C4-2B (cell line): ENCODE data around the gene GMEB1.
"Not testable (repeated sequence)": the region's sequence is repeated elsewhere in the genome, so short reads cannot be mapped to it uniquely, and the experiment has no call there.

Experiments
- H3K27ac ChIP-seq: fragments of 450-650 bp; 2 replicates; pipeline ENCODE4 v1.5.1; 2017
- ZFX ChIP-seq: fragments of 450-650 bp; IDR thresholded peaks from 2 replicates; pipeline ENCODE4 v1.6.1; 2017
- TF ChIP-seq, protein P1 (sequence below): fragments of 450-650 bp; conservative IDR thresholded peaks from 2 replicates; pipeline ENCODE4 v1.5.1; 2017; ENCODE audit warnings: mild to moderate bottlenecking

Gene GMEB1

DNA sequence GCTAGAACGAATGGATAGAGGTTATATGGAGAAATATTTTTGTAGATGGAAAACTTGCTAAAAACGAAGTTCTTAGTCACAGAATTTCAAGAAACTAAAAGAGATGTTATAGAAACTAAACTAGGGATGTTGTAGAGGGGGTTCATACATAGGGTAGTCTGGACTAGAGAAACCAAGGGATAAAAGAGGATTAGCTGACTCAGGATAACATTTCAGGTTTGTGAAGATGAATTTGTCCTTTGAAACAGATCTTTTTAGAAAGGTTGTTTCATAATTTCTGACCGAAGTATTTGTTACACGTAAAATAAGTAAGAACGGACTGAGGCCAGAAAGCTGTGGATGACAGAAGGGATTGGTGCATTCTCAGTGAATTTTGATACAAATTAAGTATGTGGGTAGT, 81.7 kb downstream of the GMEB1 start:
- H3K27ac ChIP-seq: no peak overlapping the region

DNA sequence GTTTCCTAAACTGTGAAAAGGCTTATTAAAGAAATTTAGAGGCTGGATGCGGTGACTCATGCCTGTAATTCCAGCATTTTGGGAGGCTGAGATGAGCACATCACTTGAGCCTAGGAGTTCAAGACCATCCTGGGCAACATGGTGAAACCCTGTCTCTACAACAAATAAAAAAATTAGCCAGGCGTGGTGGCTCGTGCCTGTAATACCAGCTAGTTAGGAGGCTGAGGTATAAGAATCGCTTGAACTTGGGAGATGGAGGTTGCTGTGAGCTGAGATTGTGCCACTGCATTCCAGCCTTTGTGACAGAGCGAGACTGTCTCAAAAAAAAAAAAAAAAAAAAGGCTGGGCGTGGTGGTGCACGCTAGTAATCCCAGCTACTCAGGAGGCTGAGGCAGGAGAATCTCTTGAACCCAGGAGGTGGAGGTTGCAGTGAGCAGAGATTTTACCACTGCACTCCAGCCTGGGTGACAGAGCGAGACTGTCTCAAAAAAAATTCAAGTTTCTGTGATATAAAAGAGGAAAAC, 82.2 kb downstream of the GMEB1 start:
- H3K27ac ChIP-seq: not testable (repeated sequence)

More for the DNA sequence above, 81.7 kb downstream of the GMEB1 start:
- TF ChIP-seq ZFX: no peak
- TF ChIP-seq, protein P1, sequence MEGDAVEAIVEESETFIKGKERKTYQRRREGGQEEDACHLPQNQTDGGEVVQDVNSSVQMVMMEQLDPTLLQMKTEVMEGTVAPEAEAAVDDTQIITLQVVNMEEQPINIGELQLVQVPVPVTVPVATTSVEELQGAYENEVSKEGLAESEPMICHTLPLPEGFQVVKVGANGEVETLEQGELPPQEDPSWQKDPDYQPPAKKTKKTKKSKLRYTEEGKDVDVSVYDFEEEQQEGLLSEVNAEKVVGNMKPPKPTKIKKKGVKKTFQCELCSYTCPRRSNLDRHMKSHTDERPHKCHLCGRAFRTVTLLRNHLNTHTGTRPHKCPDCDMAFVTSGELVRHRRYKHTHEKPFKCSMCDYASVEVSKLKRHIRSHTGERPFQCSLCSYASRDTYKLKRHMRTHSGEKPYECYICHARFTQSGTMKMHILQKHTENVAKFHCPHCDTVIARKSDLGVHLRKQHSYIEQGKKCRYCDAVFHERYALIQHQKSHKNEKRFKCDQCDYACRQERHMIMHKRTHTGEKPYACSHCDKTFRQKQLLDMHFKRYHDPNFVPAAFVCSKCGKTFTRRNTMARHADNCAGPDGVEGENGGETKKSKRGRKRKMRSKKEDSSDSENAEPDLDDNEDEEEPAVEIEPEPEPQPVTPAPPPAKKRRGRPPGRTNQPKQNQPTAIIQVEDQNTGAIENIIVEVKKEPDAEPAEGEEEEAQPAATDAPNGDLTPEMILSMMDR: no peak

DNA sequence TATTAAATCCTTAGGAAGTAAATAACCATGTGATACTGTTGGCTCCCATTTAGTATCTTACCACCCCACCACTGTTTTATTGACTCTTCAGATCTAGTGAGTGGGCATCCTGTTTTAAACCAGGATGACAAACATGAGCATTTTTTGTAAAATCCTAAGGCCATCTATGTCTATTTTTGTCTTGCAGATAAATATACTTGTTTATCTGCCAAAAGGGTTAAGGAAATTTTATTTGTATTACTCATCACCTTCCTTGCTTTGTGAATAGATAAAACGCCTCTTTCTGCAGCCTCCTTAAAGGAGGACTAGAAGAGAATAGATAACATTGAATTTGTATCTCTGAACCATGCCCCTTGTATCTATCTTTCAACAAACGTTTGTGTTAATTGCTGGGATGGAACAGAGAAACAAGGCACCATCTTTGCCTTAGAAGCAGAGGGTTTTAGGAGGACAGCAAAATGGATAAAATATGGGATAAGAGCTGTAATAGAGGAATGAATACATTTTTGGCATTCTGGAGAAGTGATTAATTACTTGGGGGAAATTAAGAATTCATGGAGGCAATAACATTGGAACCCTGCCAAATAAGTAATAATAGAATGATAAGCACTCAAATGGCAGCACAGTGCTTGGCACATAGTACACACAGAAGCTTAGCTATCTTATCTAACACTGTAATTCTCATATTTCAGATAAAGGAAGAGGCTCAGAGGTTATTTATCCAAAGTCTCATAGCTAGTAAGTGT, 82.9 kb downstream of the GMEB1 start:
- H3K27ac ChIP-seq: no peak overlapping the region

DNA sequence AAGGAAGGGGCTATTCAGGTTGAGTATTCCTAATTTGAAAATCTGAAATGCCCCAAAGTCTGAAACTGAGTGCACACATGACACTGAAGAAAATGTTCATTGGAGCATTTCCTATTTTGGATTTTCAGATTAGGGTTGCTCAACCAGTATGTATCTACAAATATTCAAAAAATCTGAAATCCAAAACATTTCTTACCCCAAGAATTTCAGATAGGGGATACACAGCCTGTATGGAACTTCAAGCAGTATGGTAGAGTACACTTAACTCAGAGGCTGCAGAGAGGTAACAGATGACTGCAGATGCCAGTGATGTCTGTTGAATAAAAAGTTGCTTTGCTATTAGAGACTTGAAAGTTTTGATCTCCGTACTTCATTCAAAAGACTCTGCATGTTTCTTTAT, 87.1 kb downstream of the GMEB1 start:
- TF ChIP-seq, protein P1: no peak
- TF ChIP-seq ZFX: no peak
- no peak overlapping the region for H3K27ac ChIP-seq

More for the DNA sequence above, 82.9 kb downstream of the GMEB1 start:
- TF ChIP-seq ZFX: no peak
- TF ChIP-seq, protein P1: no peak

DNA sequence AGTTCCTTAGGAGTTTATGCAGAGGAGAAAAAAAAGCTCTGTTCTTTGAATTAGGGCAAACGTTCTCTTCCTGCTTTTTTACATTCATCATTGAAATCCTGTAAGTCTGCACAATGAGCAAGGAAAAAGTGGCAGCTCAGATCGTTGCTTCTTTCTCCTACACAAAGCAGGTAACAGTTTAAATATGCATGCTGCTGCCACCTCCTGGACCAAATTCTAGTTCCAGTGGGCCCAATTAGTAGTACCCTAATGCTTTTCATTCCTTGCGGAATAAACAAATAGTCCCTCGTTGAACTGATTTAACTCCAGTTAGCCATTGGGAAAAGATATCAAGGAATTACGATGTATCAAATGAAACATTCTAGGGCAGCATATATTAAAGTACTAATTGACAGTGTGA, 88.3 kb downstream of the GMEB1 start:
- H3K27ac ChIP-seq: no peak overlapping the region
- TF ChIP-seq, protein P1: no peak
- TF ChIP-seq ZFX: no peak

DNA sequence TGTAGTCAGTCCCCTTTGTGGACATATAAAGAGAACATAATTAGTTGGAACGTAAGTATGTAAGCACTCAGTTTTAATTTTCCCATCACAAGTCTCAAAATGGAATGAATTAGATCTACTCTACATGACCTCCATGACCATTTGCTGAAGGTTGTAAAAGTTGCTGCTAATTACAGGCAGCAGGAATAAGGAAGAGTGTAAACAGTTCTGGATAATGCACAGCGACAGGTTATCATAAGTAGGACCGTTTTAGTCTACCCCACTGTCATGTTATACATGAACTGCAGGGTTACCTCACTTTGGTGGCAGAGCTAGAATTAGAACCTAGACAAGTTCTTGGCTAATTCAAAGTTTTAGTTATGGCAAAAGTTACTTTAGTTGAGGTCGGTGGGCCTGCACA, 89.8 kb downstream of the GMEB1 start:
- TF ChIP-seq, protein P1: no peak
- no peak for TF ChIP-seq ZFX
- no peak overlapping the region for H3K27ac ChIP-seq

DNA sequence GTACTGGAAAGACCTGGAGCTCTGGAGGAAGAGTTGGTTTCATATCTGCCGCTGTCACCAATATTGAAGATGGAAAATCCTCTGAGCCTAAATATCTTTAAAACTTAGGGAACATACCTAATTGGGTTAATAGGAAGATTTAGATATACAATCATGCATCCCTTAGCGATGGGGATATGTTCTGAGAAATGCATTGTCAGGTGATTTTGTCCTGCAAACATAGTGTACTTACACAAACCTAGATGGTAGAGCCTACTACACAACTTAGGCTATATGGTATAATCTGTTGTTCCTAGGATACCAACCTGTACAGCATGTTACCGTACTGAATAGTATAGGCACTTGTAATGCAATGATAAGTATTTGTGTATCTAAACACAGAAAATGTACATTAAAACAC, 90.7 kb downstream of the GMEB1 start:
- H3K27ac ChIP-seq: no peak overlapping the region
- TF ChIP-seq, protein P1: no peak
- TF ChIP-seq ZFX: no peak

DNA sequence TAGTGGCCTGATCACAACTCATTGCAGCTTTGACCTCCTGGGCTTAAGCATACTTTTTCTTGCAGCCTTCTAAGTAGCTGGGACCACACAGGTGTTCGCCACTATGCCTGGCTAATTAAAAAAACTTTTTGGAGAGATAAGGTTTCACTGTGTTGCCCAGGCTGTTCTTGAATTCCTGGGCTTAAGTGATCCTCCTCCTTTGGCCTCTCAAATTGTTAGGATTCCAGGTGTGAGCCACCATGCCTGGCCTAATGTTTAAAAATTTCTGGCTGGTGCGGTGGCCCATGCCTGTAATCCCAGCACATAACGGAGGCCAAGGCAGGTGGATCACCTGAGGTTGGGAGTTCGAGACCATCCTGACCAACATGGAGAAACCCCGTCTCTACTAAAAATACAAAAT, 92.6 kb downstream of the GMEB1 start:
- TF ChIP-seq ZFX: no peak
- TF ChIP-seq, protein P1: no peak
- H3K27ac ChIP-seq: no peak overlapping the region
